ENCODE results near the gene CCDC88C. TPM values are rescaled to one million over a fixed set of nuclear protein-coding genes. Genes with fewer than 3 reads are reported as not detected.
"Not testable (repeated sequence)": the region's sequence is repeated elsewhere in the genome, so short reads cannot be mapped to it uniquely, and the experiment has no call there.

The CCDC88C gene
- polyA plus RNA-seq, 1 donor (not counting 4 experiments of a cell fraction or from before 2014, with no cell fraction given): 2.4 TPM

DNA sequence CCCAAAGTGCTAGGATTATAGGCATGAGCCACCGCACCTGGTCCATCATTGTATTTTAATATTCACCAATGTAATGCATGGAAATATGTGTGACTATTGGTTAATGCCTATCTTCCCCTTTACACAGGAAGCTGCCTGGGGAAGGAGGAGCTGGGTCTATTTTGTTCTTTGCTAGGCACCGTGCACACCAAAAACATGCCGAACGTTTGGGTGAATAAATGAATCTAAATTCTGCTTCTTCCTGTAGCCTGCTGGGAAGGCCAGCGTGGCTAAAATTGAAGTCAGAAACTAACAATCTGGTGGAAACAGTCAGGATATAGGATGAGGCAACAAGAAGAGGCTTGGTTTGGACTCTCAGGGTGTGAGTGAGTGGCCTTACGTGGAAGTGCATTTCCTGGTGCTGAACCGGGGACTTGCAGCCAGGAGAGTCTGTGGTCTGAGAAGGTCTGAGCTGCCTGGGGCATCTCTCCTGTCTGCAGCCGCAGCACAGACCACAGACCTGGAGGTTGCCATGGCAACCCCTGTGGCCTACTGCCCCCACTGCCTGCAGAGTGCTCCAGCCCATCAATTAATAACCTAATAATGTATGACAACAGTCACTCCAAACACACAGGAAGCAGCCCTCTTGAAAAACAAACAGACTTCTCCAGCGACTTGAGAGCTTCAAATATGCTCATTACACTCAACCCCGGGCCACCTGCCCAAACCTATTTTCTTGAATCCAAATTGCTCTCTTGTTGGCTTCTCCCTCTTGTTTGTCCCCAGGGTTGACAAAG, 167.6 kb downstream of the CCDC88C start:
- Histone ChIP-seq H3K36me3 (ENCODE audit: control insufficient read depth in 2 of 2, extremely low read depth in 1 of 2, insufficient read depth in 2 of 2, low read length in 2 of 2) (no peaks in the 10 kb centered on the region), H3K4me3 (ENCODE audit: control insufficient read depth in 2 of 3, extremely low read depth in 1 of 3, insufficient read depth in 2 of 3, low read depth in 1 of 3, low read length in 3 of 3) (no peak overlapping the region), H4K20me1 (ENCODE audit: control insufficient read depth, extremely low read depth, insufficient read depth, low read length) (no peaks in the 10 kb centered on the region), H3K4me1 (ENCODE audit: control insufficient read depth, extremely low read depth, insufficient read depth, low read length) (peaks cover 12% of the 10 kb centered on the region), H3K27ac (ENCODE audit: control insufficient read depth, insufficient read depth, low read length) (no peak overlapping the region), H3K79me2 (ENCODE audit: control insufficient read depth, insufficient read depth, low read length) (no peaks in the 10 kb centered on the region), H3K9me3 (ENCODE audit: control insufficient read depth, low read depth, low read length) (no peaks in the 10 kb centered on the region), H2AFZ (ENCODE audit: control insufficient read depth, low read length) (no peak overlapping the region), H3K9me1 (ENCODE audit: control insufficient read depth, extremely low read depth, insufficient read depth, low read length) (no peaks in the 10 kb centered on the region), H3K27me3 (ENCODE audit: control insufficient read depth, extremely low read depth, insufficient read depth, low read length) (no peaks in the 10 kb centered on the region), H3K4me2 (ENCODE audit: control insufficient read depth, extremely low read depth, insufficient read depth, low read depth, low read length) (no peak overlapping the region), H3K9ac (ENCODE audit: control insufficient read depth, extremely low read depth, insufficient read depth, low read length) (no peak overlapping the region)
- dilution Hi-C loops (cut with MboI; ENCODE audit: extremely low pct_ligation_motif_present, low sequenced_read_pairs): no loop called here
- no peak for FAIRE-seq
- DNase-seq (ENCODE audit: low read depth, low spot score): no peak
- TF ChIP-seq, protein P1, sequence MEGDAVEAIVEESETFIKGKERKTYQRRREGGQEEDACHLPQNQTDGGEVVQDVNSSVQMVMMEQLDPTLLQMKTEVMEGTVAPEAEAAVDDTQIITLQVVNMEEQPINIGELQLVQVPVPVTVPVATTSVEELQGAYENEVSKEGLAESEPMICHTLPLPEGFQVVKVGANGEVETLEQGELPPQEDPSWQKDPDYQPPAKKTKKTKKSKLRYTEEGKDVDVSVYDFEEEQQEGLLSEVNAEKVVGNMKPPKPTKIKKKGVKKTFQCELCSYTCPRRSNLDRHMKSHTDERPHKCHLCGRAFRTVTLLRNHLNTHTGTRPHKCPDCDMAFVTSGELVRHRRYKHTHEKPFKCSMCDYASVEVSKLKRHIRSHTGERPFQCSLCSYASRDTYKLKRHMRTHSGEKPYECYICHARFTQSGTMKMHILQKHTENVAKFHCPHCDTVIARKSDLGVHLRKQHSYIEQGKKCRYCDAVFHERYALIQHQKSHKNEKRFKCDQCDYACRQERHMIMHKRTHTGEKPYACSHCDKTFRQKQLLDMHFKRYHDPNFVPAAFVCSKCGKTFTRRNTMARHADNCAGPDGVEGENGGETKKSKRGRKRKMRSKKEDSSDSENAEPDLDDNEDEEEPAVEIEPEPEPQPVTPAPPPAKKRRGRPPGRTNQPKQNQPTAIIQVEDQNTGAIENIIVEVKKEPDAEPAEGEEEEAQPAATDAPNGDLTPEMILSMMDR (optimal IDR thresholded peaks at IDR 0.05 in 1 of 3, IDR thresholded peaks at IDR 0.05 in 1 of 3, conservative IDR thresholded peaks at IDR 0.05 in 1 of 3; ENCODE audit: extremely low read depth in 1 of 3, insufficient read depth in 2 of 3, low read length in 3 of 3): no peak

DNA sequence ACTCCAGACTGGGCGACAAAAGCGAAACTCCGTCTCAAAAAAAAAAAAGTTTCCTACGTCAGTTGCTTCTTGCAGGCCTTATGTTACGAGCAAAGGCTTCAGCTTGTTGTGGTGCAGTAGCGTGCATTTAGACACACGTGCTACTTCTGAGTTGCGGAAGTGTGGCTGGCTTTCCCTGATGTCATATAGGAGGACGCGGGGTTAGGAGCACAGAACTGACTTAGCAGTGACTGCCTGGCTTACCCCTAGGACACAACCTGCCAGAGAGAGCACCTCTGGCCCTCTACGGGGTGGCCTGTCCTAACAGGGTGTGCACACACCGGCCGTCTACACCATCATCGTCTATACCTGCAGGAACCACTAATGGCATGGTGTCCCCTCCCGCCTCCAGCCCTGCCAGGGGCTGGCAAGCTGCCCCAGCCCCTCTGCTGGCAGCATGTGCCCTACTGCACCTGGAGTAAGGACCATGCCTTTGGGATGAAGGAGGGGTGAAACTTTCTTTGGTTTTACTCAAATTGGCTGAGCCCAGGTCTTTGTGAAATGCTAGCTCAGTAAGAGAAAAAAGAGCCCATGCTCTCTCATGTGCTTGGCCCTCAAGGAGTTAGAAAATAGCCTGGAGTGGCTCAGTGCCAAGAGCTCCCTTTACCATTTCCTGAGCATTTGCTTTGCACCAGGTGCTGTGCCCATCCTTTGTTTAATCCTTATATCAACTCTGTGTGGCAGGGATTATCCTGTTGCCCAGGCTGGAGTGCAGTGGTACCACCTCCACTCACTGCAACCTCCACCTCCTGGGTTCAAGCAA, 171.4 kb downstream of the CCDC88C start:
- H3K4me2 ChIP-seq (ENCODE audit: control insufficient read depth, extremely low read depth, insufficient read depth, low read depth, low read length): no peak overlapping the region
- H3K9me1 ChIP-seq (ENCODE audit: control insufficient read depth, extremely low read depth, insufficient read depth, low read length): peaks cover 3% of the 10 kb centered on the region
- H3K9ac ChIP-seq (ENCODE audit: control insufficient read depth, extremely low read depth, insufficient read depth, low read length): no peak overlapping the region
- H3K27me3 ChIP-seq (ENCODE audit: control insufficient read depth, extremely low read depth, insufficient read depth, low read length): no peaks in the 10 kb centered on the region
- dilution Hi-C loops (cut with MboI; ENCODE audit: extremely low pct_ligation_motif_present, low sequenced_read_pairs): no loop called here
- no peak overlapping the region for H3K27ac ChIP-seq (ENCODE audit: control insufficient read depth, insufficient read depth, low read length)
- no peaks in the 10 kb centered on the region for H4K20me1 ChIP-seq (ENCODE audit: control insufficient read depth, extremely low read depth, insufficient read depth, low read length)
- H2AFZ ChIP-seq (ENCODE audit: control insufficient read depth, low read length): no peak overlapping the region
- no peak for DNase-seq (ENCODE audit: low read depth, low spot score)
- no peak for TF ChIP-seq EZH2 (IDR thresholded peaks at IDR 0.05; ENCODE audit: low read length)
- TF ChIP-seq, protein P1 (optimal IDR thresholded peaks at IDR 0.05 in 1 of 3, IDR thresholded peaks at IDR 0.05 in 1 of 3, conservative IDR thresholded peaks at IDR 0.05 in 1 of 3; ENCODE audit: extremely low read depth in 1 of 3, insufficient read depth in 2 of 3, low read length in 3 of 3): no peak
- H3K4me3 ChIP-seq (ENCODE audit: control insufficient read depth in 2 of 3, extremely low read depth in 1 of 3, insufficient read depth in 2 of 3, low read depth in 1 of 3, low read length in 3 of 3): no peak overlapping the region
- no peak for FAIRE-seq
- H3K36me3 ChIP-seq (ENCODE audit: control insufficient read depth in 2 of 2, extremely low read depth in 1 of 2, insufficient read depth in 2 of 2, low read length in 2 of 2): no peaks in the 10 kb centered on the region
- peaks cover 27% of the 10 kb centered on the region for H3K4me1 ChIP-seq (ENCODE audit: control insufficient read depth, extremely low read depth, insufficient read depth, low read length)
- H3K9me3 ChIP-seq (ENCODE audit: control insufficient read depth, low read depth, low read length): no peaks in the 10 kb centered on the region
- H3K79me2 ChIP-seq (ENCODE audit: control insufficient read depth, insufficient read depth, low read length): no peaks in the 10 kb centered on the region

DNA sequence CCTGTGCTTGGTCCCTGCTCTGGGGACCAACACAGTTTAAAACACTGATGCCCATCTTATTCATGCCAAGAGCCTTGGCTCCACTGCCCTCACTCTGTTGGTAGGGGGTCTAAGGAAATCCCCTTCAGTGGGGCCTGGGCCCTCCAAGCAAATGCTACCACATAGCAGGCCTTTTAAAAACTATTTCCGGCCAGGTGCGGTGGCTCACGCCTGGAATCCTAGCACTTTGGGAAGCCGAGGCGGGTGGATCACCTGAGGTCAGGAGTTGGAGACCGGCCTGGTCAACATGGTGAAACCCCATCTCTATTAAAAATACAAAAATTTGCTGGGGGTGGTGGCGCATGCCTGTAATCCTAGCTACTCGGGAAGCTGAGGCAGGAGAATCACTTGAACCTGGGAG, 172.0 kb downstream of the CCDC88C start:
- H3K4me2 ChIP-seq (ENCODE audit: control insufficient read depth, extremely low read depth, insufficient read depth, low read depth, low read length); H3K79me2 ChIP-seq (ENCODE audit: control insufficient read depth, insufficient read depth, low read length); H3K9me3 ChIP-seq (ENCODE audit: control insufficient read depth, low read depth, low read length); dilution Hi-C loops (cut with MboI; ENCODE audit: extremely low pct_ligation_motif_present, low sequenced_read_pairs); H3K4me3 ChIP-seq (ENCODE audit: control insufficient read depth in 2 of 3, extremely low read depth in 1 of 3, insufficient read depth in 2 of 3, low read depth in 1 of 3, low read length in 3 of 3); H3K27me3 ChIP-seq (ENCODE audit: control insufficient read depth, extremely low read depth, insufficient read depth, low read length); DNase-seq (ENCODE audit: low read depth, low spot score); FAIRE-seq; H3K36me3 ChIP-seq (ENCODE audit: control insufficient read depth in 2 of 2, extremely low read depth in 1 of 2, insufficient read depth in 2 of 2, low read length in 2 of 2); H4K20me1 ChIP-seq (ENCODE audit: control insufficient read depth, extremely low read depth, insufficient read depth, low read length); H3K9me1 ChIP-seq (ENCODE audit: control insufficient read depth, extremely low read depth, insufficient read depth, low read length); H3K27ac ChIP-seq (ENCODE audit: control insufficient read depth, insufficient read depth, low read length): not testable (repeated sequence)
- peaks cover 27% of the 10 kb centered on the region for H3K4me1 ChIP-seq (ENCODE audit: control insufficient read depth, extremely low read depth, insufficient read depth, low read length)
- peak overlapping the region; percentile 86 for H2AFZ ChIP-seq (ENCODE audit: control insufficient read depth, low read length)
- H3K9ac ChIP-seq (ENCODE audit: control insufficient read depth, extremely low read depth, insufficient read depth, low read length): peak overlapping the region; percentile 9

All from keratinocyte (primary cell).